Stimulated activated naive CD8-positive, alpha-beta T cell treated with anti-CD3 and anti-CD28 coated beads, Interleukin-15, amount 100 ng/mL, for 72 hours (primary cell): ENCODE data around the gene ULK4.
"Not testable (repeated sequence)": the region's sequence is repeated elsewhere in the genome, so short reads cannot be mapped to it uniquely, and the experiment has no call there.

ENCODE experiments used
- ATAC-seq: fragments of 150-1000 bp; cut with Tn5 transposase; 2 replicates; pipeline ENCODE4 v1.10.0; 2021; ENCODE audit warnings: mild to moderate bottlenecking, moderate library complexity
- DNase-seq, 2 donors: peaks; one replicate each; pipeline ENCODE4 v3.0.0; 2021 to 2022
- H3K27ac Mint-ChIP-seq, 2 donors: one replicate each; pipeline ENCODE4 v1.8.0; 2022; ENCODE audit warnings: mild to moderate bottlenecking in 2 of 2, mixed read lengths in 2 of 2, moderate library complexity in 2 of 2
- H3K27me3 Mint-ChIP-seq: one replicate; pipeline ENCODE4 v1.8.0; 2022; ENCODE audit warnings: mixed read lengths
- H3K4me1 Mint-ChIP-seq: one replicate; pipeline ENCODE4 v1.8.0; 2022; ENCODE audit warnings: mild to moderate bottlenecking, mixed read lengths
- H3K4me3 Mint-ChIP-seq, 2 donors: one replicate each; pipeline ENCODE4 v1.8.0; 2022; ENCODE audit warnings: mild to moderate bottlenecking in 2 of 2, mixed read lengths in 2 of 2, moderate library complexity in 1 of 2
- H3K9me3 Mint-ChIP-seq, 2 donors: one replicate each; pipeline ENCODE4 v1.8.0; 2022; ENCODE audit warnings: mixed read lengths in 2 of 2

The ULK4 gene

DNA sequence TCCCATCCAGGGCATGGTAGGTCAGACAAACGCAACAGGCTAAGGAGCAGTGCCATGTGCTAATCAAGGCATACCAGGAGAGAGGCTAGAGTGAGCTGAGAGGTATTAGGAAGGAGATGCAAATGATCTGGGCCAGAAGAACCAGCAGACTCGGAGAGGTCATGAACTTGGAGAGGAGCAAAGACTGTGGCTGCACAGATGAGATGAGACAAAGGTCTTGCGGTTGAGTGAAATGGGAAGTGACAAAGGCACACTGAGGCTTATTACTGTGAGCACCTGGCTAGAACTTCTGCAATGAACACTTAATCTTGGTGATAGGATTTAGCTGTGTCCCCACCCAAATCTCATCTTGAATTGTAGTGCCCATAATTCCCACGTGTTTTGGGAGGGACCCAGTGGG is 380.2 kb downstream of the ULK4 start:
- Mint-ChIP-seq H3K4me1 (peaks cover 5% of the 10 kb centered on the region), H3K9me3 (no peaks in the 10 kb centered on the region), H3K27ac (no peak overlapping the region), H3K4me3 (no peak overlapping the region), H3K27me3 (no peaks in the 10 kb centered on the region)
- no peak for DNase-seq
- ATAC-seq, result no peak

DNA sequence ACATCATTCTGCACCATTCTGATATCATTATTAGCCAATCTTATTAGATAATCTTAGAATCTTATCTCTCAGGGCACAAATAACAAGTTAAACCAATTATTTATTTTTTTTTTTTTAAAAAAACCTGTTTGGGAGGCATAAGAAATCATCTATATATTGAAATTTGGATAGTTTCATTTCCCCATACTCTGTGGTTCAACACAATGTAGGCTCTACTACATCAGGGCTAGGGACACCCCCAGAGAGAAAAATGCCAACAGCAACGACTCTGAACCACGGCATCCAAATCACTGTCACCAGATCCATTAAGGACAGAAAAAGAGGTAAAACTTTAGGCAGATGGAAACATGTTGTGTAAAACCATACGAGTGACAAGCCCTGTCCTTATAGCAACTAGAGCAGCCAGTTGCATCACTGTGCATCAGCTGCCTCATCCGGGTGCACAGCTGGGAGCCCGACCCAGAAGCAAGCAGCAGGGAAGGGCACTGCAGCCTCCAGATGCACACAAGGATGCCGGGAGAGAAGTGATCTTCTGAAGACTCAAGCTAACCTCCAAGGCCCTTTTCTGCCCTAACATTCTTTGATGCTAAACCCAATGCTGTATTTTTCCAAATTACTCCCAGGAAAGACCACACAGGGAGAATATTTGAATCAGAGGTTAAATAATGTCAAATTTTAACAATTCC is 381.5 kb downstream of the ULK4 start:
- ATAC-seq, result no peak
- DNase-seq, result no peak
- H3K4me1 Mint-ChIP-seq, result no peaks in the 10 kb centered on the region
- no peak overlapping the region for H3K4me3 Mint-ChIP-seq
- no peak overlapping the region for H3K27ac Mint-ChIP-seq
- H3K9me3 Mint-ChIP-seq, result no peaks in the 10 kb centered on the region
- H3K27me3 Mint-ChIP-seq, result no peaks in the 10 kb centered on the region

DNA sequence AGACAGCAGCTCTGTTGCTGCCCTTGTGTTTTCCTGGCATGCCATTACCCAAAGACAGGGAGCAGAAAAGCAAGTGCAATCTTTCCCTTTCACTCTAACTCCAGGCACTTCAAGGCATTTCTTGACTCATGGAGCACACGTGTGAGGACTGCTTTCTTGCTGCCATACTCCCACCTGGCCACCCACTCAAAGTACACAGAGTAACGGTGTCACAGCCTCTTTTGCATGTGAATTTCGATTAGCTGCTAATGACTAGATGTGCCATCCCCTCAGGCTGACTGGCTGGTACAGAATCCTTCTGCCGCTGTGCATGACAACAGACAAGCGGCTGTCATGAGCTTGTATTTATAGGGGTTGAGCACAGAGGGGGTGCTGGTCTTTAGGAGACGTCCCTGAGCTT is 382.0 kb downstream of the ULK4 start:
- Mint-ChIP-seq H3K27me3 (no peaks in the 10 kb centered on the region), H3K9me3 (no peaks in the 10 kb centered on the region), H3K4me1 (no peaks in the 10 kb centered on the region), H3K4me3 (no peak overlapping the region), H3K27ac (no peak overlapping the region)
- ATAC-seq, result no peak
- DNase-seq, result no peak

DNA sequence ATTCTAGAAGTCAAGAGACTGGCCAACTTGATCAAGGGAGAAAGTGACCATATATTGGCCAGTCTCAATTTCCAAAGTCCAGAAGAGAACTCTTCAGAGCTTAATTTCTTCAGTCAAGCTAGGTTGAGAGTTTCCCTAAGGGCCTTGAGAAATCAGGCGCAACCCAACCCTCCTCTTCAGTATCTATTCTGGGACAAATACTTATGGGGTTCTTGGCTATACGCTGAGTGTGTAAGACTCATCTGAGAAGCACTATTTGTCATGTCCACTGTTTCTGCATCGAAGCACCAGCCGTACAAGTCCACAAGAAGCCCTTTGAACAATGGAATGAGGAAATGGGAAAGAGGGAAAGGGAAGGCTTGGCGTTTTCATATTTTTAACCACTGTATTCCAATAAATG is 383.1 kb downstream of the ULK4 start:
- ATAC-seq (no peak), DNase-seq (no peak)
- no peaks in the 10 kb centered on the region for H3K4me1 Mint-ChIP-seq
- H3K27ac Mint-ChIP-seq, result no peak overlapping the region
- no peaks in the 10 kb centered on the region for H3K9me3 Mint-ChIP-seq
- H3K27me3 Mint-ChIP-seq, result no peaks in the 10 kb centered on the region
- no peak overlapping the region for H3K4me3 Mint-ChIP-seq

DNA sequence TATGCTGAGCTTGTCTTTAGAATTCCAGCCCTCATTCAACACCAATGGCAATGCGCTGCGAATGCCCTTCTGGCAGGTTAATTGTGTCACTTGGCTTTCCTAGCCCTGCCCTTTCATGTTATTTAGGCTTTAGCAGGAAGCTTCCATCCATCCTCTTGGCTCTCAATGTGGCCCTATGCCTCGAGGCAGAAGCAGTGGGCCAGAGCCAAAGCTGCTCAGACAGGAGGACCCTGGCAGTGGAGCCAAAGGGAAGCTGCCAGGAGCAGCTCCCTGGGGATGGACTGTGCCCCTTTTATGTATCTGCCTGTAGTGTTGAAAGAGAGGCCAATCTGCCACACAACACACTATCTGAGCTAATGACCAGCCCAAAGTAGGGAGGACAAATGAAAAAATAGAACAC is 386.2 kb downstream of the ULK4 start:
- no peaks in the 10 kb centered on the region for H3K27me3 Mint-ChIP-seq
- ATAC-seq (no peak), DNase-seq (no peak)

DNA sequence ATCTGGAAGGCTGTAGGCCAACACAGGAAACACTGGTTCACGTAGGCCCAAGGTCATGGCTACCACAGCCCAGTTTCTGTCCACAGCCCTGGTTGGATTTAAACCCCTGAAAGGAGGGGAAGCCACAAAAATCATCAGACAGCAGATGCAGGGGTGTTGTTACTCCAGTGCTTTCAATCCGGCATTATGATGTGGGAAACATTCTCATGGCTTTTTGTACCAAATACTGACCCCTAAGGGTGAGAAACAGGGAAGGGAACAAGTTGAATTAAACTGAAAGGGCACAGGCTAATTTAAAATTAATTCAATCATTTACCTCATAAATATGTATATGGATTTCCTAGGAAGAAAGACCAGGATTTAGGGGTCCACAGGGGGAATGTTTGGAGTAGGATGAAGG is 387.0 kb downstream of the ULK4 start:
- no peak for ATAC-seq
- no peaks in the 10 kb centered on the region for H3K27me3 Mint-ChIP-seq

More for the DNA sequence above, 386.2 kb downstream of the ULK4 start:
- Mint-ChIP-seq H3K4me3 (no peak overlapping the region), H3K27ac (no peak overlapping the region), H3K9me3 (no peaks in the 10 kb centered on the region), H3K4me1 (no peaks in the 10 kb centered on the region)

DNA sequence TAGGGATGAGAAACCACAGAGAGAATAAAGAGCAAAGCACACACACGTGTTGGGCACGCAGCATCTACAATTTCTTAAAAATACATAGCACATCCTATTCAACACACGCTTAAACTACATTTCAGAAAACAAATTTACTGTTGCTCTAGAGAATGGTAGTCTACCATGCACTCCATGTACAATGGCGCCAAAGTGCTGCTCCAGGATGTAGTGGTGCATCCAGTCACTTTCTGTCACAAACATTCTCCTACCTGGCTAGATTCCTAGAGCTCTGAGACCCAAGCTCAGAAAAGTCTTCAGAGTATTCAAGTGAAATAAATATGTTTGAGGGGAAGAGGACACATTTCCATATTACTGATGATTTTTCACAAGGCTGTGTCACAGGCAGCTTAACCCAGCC is 388.3 kb downstream of the ULK4 start:
- Mint-ChIP-seq H3K4me3 (no peak overlapping the region), H3K27ac (no peak overlapping the region), H3K9me3 (no peaks in the 10 kb centered on the region), H3K27me3 (no peaks in the 10 kb centered on the region), H3K4me1 (no peaks in the 10 kb centered on the region)
- DNase-seq (no peak), ATAC-seq (no peak)

More for the DNA sequence above, 387.0 kb downstream of the ULK4 start:
- Mint-ChIP-seq H3K4me1 (no peaks in the 10 kb centered on the region), H3K4me3 (no peak overlapping the region), H3K27ac (peak overlapping the region in 1 of 2 donors; percentile 47), H3K9me3 (no peaks in the 10 kb centered on the region)
- DNase-seq, result no peak

DNA sequence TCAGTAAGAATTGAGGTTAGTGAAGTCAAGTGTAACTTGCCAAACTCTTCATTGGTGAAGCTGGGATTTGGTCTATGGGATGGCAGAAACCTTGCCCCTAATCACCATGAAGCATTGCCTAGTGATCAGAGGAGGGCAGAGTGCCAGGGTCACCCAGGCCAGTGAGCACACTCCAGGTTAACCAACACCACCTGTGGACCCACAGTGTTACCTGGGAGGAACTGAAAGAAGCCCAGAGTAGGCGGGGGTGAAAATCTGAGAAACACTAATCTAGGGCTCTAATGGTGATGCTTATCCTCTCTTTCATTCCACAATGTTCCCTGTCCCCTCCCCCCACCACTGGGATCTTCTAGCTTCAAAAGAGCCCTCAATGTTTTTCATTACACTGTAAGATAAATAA is 389.8 kb downstream of the ULK4 start:
- DNase-seq (no peak), ATAC-seq (no peak)
- H3K4me1 Mint-ChIP-seq, result no peaks in the 10 kb centered on the region
- H3K4me3 Mint-ChIP-seq, result no peak overlapping the region
- no peaks in the 10 kb centered on the region for H3K27me3 Mint-ChIP-seq
- no peaks in the 10 kb centered on the region for H3K9me3 Mint-ChIP-seq
- no peak overlapping the region for H3K27ac Mint-ChIP-seq

DNA sequence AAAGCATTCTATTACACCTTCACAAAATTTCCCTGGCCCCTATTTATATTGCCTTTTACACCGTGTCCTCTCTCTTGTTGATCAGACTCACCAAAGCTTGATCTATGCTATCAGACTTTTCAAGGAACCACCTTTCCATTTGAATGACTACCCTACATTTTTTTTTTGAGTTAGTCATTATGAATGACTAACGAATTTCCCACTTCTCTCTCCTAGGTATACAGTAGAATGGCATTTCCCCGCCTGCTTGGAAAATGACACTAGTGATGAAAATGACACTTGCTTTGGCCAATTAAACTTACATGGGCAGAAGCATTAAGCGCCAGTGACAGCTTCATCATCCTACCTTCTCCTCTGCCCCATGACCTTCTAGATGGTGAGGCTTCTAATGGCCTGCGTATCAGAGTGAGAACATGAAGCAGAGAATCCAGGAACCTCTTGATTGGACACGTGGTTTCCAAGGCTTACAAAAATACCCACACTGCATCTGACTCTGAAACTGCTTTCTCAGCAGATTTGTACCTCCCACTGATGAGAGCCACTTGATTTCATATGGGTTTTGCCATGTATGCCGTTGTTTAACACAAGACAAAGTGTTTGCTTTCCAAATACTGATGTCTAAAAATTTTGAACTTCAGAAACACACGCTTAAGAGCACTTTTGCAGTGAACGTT is 392.1 kb downstream of the ULK4 start:
- H3K4me3 Mint-ChIP-seq, result no peak overlapping the region
- H3K27me3 Mint-ChIP-seq, result no peaks in the 10 kb centered on the region
- H3K4me1 Mint-ChIP-seq, result no peaks in the 10 kb centered on the region
- DNase-seq, result no peak
- no peak for ATAC-seq
- no peak overlapping the region for H3K27ac Mint-ChIP-seq
- no peaks in the 10 kb centered on the region for H3K9me3 Mint-ChIP-seq

DNA sequence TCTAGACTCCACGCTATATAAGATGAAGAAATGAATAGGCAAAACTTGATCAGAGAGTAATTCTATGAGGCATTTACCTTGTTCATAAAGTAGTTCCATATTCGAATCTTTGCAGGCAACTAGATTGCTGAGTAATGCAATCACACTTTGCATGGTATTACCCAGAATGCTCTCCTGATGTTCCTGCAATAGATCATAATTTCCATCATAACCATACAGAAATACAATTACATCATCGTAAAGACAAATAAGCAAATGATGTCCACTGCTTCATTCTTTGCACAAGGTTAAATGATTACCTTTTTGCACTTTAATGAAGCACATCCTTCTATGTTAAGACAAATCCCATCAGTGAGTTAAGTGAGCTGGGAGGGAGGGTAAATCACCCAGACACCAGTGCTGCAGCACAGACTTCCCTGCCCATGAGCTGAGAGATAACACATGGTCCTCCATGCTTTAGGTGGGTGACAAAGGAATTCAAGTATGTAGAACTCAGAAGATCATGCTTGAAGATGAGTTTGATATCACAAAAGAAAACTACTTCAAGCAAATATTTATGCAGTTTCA is 395.9 kb downstream of the ULK4 start:
- Mint-ChIP-seq H3K4me1 (no peaks in the 10 kb centered on the region), H3K4me3 (no peak overlapping the region), H3K9me3 (peaks cover 14 to 26% of the 10 kb centered on the region in 2 donors), H3K27me3 (no peaks in the 10 kb centered on the region), H3K27ac (no peak overlapping the region)
- DNase-seq (no peak), ATAC-seq (no peak)

DNA sequence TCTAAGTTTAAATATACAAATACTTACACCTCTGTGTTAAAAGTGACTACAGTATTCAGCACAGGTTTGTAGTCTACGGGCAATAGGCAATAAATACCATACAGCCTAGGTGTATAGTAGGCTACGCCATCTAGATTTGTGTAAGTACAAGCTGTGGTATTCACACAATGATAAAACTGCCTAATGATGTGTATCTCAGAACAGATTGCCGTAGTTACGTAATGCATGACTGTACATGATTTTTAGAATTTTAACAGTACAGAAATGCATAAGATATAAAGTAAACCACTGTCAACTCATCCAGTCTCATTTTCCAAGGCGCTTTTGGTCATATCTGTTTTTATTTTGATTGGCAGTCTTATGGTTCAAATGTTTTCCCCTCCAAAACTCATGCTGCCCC is 396.9 kb downstream of the ULK4 start:
- H3K4me3 Mint-ChIP-seq, result no peak overlapping the region
- no peaks in the 10 kb centered on the region for H3K4me1 Mint-ChIP-seq
- H3K9me3 Mint-ChIP-seq, result peaks cover 14 to 26% of the 10 kb centered on the region in 2 donors
- no peak for ATAC-seq
- H3K27me3 Mint-ChIP-seq, result no peaks in the 10 kb centered on the region
- no peak overlapping the region for H3K27ac Mint-ChIP-seq
- DNase-seq, result no peak

DNA sequence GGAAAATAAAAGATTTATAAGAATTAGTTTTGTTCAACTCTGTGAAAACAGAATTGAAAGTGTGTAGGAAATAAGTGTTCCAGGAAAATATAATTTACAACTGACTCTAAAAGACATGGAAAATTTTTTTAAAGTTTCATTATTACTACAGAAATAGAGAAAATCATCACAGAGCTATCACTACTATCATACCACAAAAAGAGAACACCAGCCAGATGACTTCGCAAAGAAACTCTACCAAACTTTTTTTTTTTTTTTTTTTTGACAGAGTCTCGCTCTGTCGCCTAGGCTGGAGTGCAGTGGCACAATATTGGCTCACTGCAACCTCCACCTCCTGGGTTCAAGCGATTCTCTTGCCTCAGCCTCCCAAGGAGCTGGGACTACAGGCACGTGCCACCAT is 405.7 kb downstream of the ULK4 start:
- H3K4me3 Mint-ChIP-seq, H3K27ac Mint-ChIP-seq, H3K27me3 Mint-ChIP-seq, DNase-seq: not testable (repeated sequence)
- peaks cover 16 to 21% of the 10 kb centered on the region in 2 donors for H3K9me3 Mint-ChIP-seq
- ATAC-seq, result peak; percentile 63
- peaks cover 16% of the 10 kb centered on the region for H3K4me1 Mint-ChIP-seq

DNA sequence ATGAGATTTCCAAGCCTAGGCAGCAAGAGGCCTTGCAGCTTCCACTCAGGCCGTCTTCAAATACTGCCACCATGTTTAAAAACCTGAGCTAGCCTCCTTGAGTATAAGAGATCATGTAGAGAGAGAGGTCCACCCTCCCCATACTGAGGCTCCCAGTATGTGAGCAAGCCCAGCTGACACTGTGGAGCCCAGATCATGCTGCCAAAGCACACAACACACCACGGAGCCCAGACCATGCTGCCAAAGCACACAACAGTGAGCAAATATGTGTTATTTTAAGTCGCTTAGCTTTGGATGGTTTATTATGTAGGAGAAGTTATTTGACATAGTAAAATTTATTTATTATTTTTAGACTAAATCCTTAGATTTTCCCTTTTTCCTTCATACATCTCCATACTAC is 428.9 kb downstream of the ULK4 start:
- ATAC-seq (no peak), DNase-seq (no peak)
- Mint-ChIP-seq H3K4me3 (no peak overlapping the region), H3K9me3 (peaks cover 4 to 9% of the 10 kb centered on the region in 2 donors), H3K4me1 (no peaks in the 10 kb centered on the region), H3K27me3 (no peaks in the 10 kb centered on the region), H3K27ac (no peak overlapping the region)

DNA sequence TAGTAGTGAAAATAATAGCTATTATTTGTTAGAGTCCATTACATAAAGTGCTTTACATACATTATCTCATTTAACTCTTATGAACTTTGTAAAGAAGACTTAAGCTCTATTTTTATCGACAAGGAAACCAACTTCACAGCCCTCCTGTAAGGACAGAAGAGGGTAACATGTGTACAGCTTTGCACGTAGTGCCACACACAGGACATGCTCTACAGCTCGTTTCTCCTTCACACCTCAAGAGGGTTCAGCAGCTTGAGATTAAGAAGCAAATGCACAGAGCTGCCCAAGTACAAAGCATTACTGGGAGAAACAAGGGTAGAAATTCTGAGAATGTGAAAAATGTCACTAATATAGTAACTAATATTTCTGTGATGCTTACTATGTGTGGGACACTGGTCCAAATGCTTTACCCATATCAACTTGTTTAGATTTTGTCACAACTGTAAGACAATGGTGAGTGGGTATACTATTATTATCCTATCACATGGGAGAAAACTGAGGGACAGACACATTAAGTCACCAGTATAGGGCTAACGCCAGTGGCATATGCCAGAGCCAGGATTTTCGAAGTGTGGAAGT is 434.8 kb downstream of the ULK4 start:
- no peak for DNase-seq
- Mint-ChIP-seq H3K4me1 (no peaks in the 10 kb centered on the region), H3K9me3 (no peaks in the 10 kb centered on the region), H3K4me3 (no peak overlapping the region), H3K27ac (no peak overlapping the region), H3K27me3 (no peaks in the 10 kb centered on the region)
- ATAC-seq, result no peak

DNA sequence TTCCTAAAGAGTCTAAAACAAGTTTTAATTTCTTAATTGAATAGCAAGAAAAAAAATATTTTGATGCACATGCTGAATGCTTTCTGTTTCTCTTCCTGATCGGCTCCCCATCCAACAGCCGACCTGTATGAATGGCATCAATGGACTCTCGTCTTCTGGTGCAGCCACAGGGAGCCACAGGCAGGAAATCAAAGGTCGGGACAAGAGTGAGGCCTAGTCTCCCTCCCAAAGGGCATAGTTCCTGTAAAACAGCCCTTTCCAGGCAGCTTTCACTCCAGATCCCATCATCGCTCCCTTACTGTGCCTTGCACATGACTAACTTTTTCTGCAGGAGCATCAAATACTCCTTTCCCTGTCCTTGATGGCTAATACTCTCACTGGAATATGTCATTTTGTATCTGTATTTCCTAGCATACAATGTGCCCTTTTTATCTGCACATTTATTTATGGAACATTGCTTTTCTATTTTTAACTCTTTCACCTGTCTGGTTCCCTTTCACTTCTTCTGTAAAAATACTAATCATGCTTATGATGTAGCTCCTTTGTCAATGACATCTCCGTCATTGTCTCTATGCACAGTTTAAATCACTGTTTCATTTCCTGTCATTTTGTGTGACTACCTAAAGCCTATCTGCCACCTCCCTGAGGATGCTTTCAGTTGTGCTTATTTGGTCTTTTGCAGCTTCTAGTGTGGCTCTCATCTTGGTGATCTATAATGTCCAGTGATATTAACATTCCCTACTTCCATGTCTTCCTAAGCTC is 436.4 kb downstream of the ULK4 start:
- H3K4me3 Mint-ChIP-seq, result no peak overlapping the region
- H3K4me1 Mint-ChIP-seq, result no peaks in the 10 kb centered on the region
- DNase-seq (no peak), ATAC-seq (no peak)
- no peak overlapping the region for H3K27ac Mint-ChIP-seq
- H3K27me3 Mint-ChIP-seq, result no peaks in the 10 kb centered on the region
- no peaks in the 10 kb centered on the region for H3K9me3 Mint-ChIP-seq

DNA sequence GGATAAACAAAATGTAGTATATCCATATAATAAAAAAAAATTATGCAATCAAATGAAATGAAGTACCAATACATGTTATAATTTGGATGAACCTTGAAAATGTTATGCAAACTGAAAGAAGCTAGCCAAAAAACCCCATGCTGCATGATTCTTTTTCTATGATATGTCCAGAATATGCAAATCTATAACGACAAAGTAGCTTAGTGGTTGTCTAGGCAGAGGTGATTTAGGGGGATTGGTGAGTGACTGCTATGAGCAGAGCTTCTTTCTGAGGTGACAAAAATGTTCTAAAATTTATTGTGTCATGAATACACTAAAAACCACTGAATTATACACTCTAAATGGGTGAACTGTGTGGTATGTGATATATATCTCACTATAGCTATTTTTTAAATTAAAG is 438.0 kb downstream of the ULK4 start:
- Mint-ChIP-seq H3K4me3 (no peak overlapping the region), H3K4me1 (no peaks in the 10 kb centered on the region), H3K9me3 (no peaks in the 10 kb centered on the region), H3K27me3 (no peaks in the 10 kb centered on the region), H3K27ac (no peak overlapping the region)
- no peak for DNase-seq
- ATAC-seq, result no peak
